HCT116 (cell line): ENCODE data around the gene ASCL3.

ENCODE experiments used
- CBX3 ChIP-seq: IDR thresholded peaks from 2 replicates; pipeline ENCODE4 v1.6.1; 2012; ENCODE audit warnings: low read depth
- CEBPB ChIP-seq: IDR thresholded peaks from 2 replicates; pipeline ENCODE4 v1.6.1; 2012; ENCODE audit warnings: low read depth
- EGR1 ChIP-seq: IDR thresholded peaks from 2 replicates; pipeline ENCODE4 v1.6.1; 2012; ENCODE audit warnings: low read depth
- EZH2 ChIP-seq: fragments of 200-600 bp; sonication (generic); IDR thresholded peaks from 2 replicates; pipeline ENCODE4 v1.6.1; 2017; ENCODE audit warnings: antibody characterized with exemption, mixed run types
- POLR2A ChIP-seq: IDR thresholded peaks from 2 replicates; pipeline ENCODE4 v1.7.0; 2011; ENCODE audit warnings: borderline replicate concordance; ENCODE audit not compliant: insufficient read depth, insufficient read length; ENCODE audit errors: extremely low read depth
- POLR2AphosphoS5 ChIP-seq: IDR thresholded peaks from 2 replicates; pipeline ENCODE4 v1.6.1; 2011; ENCODE audit warnings: mild to moderate bottlenecking, low read depth, low read length, moderate library complexity
- RAD21 ChIP-seq: IDR thresholded peaks from 2 replicates; pipeline ENCODE4 v1.6.1; 2012; ENCODE audit warnings: low read depth, mild to moderate bottlenecking
- SIN3A ChIP-seq: IDR thresholded peaks from 2 replicates; pipeline ENCODE4 v1.6.1; 2012; ENCODE audit warnings: low read depth
- SP1 ChIP-seq: IDR thresholded peaks from 2 replicates; pipeline ENCODE4 v1.6.1; 2012; ENCODE audit warnings: low read depth
- SRF ChIP-seq: IDR thresholded peaks from 2 replicates; pipeline ENCODE4 v1.6.1; 2012; ENCODE audit warnings: low read depth
- YY1 ChIP-seq: IDR thresholded peaks from 2 replicates; pipeline ENCODE4 v1.6.1; 2011; ENCODE audit warnings: low read length, low read depth, moderate library complexity, mild to moderate bottlenecking; ENCODE audit not compliant: insufficient replicate concordance; ENCODE audit errors: extremely low read depth
- TF ChIP-seq, protein P1 (sequence below): IDR thresholded peaks from 2 replicates; pipeline ENCODE4 v1.6.1; 2012
- TF ChIP-seq, protein P2 (sequence below), 3 experiments: fragments of 200-600 bp in 1 of 3; sonication (generic) in 1 of 3; IDR thresholded peaks in 2 of 3; conservative IDR thresholded peaks in 1 of 3; 2 replicates each; pipeline ENCODE4 v1.5.1; 2012 to 2017; ENCODE audit warnings: low read depth in 2 of 3, low read length in 2 of 3, antibody characterized with exemption in 1 of 3, borderline replicate concordance in 1 of 3, control low read depth in 1 of 3, mild to moderate bottlenecking in 1 of 3, mixed read lengths in 1 of 3, mixed run types in 1 of 3, moderate library complexity in 1 of 3; ENCODE audit not compliant: insufficient read depth in 1 of 3
- TF ChIP-seq, protein P3 (sequence below): IDR thresholded peaks from 2 replicates; pipeline ENCODE4 v1.6.1; 2012; ENCODE audit warnings: low read depth

DNA sequence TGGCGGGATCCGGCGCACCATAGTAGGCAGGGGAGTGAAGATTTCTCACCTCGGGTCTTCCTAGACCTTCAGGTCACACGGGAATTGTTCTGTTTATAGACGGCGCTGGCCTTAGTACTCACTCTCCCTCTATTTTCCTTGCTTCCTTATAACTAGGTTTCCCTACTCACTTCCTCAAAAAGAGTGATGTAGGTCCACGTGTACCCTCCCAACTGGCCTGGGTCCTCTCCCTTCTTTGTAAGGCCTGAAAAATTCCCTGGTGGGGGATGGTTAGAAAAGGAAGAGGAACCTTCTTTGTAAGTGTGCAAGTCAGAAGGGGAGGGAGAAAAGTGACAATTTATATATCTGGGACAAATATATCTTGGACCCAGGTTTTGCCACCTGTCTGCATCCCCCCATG, 24.4 kb upstream of the ASCL3 start:
- TF ChIP-seq POLR2A (no peak), SIN3A (no peak), EZH2 (no peak), SRF (no peak), RAD21 (no peak), CBX3 (no peak), SP1 (no peak), POLR2AphosphoS5 (no peak), EGR1 (no peak), YY1 (no peak), CEBPB (no peak)
- TF ChIP-seq, protein P1, sequence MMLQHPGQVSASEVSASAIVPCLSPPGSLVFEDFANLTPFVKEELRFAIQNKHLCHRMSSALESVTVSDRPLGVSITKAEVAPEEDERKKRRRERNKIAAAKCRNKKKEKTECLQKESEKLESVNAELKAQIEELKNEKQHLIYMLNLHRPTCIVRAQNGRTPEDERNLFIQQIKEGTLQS = no peak
- TF ChIP-seq, protein P2, sequence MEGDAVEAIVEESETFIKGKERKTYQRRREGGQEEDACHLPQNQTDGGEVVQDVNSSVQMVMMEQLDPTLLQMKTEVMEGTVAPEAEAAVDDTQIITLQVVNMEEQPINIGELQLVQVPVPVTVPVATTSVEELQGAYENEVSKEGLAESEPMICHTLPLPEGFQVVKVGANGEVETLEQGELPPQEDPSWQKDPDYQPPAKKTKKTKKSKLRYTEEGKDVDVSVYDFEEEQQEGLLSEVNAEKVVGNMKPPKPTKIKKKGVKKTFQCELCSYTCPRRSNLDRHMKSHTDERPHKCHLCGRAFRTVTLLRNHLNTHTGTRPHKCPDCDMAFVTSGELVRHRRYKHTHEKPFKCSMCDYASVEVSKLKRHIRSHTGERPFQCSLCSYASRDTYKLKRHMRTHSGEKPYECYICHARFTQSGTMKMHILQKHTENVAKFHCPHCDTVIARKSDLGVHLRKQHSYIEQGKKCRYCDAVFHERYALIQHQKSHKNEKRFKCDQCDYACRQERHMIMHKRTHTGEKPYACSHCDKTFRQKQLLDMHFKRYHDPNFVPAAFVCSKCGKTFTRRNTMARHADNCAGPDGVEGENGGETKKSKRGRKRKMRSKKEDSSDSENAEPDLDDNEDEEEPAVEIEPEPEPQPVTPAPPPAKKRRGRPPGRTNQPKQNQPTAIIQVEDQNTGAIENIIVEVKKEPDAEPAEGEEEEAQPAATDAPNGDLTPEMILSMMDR (IDR thresholded peaks at IDR 0.05 in 2 of 3, conservative IDR thresholded peaks at IDR 0.05 in 1 of 3; ENCODE audit: borderline replicate concordance in 1 of 3, insufficient read depth in 1 of 3, low read depth in 2 of 3, low read length in 2 of 3) = no peak
- TF ChIP-seq, protein P3, sequence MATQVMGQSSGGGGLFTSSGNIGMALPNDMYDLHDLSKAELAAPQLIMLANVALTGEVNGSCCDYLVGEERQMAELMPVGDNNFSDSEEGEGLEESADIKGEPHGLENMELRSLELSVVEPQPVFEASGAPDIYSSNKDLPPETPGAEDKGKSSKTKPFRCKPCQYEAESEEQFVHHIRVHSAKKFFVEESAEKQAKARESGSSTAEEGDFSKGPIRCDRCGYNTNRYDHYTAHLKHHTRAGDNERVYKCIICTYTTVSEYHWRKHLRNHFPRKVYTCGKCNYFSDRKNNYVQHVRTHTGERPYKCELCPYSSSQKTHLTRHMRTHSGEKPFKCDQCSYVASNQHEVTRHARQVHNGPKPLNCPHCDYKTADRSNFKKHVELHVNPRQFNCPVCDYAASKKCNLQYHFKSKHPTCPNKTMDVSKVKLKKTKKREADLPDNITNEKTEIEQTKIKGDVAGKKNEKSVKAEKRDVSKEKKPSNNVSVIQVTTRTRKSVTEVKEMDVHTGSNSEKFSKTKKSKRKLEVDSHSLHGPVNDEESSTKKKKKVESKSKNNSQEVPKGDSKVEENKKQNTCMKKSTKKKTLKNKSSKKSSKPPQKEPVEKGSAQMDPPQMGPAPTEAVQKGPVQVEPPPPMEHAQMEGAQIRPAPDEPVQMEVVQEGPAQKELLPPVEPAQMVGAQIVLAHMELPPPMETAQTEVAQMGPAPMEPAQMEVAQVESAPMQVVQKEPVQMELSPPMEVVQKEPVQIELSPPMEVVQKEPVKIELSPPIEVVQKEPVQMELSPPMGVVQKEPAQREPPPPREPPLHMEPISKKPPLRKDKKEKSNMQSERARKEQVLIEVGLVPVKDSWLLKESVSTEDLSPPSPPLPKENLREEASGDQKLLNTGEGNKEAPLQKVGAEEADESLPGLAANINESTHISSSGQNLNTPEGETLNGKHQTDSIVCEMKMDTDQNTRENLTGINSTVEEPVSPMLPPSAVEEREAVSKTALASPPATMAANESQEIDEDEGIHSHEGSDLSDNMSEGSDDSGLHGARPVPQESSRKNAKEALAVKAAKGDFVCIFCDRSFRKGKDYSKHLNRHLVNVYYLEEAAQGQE = no peak
